GM12892 (cell line): ENCODE measurements around the gene C20orf173.

ENCODE experiments used
- POLR2A ChIP-seq: IDR thresholded peaks from 2 replicates; pipeline ENCODE4 v1.6.1; 2011; ENCODE audit warnings: low read depth, low read length, control low read depth
- TAF1 ChIP-seq: IDR thresholded peaks from 2 replicates; pipeline ENCODE4 v1.6.1; 2011; ENCODE audit warnings: low read depth, mild to moderate bottlenecking, control low read depth, low read length, borderline replicate concordance

DNA sequence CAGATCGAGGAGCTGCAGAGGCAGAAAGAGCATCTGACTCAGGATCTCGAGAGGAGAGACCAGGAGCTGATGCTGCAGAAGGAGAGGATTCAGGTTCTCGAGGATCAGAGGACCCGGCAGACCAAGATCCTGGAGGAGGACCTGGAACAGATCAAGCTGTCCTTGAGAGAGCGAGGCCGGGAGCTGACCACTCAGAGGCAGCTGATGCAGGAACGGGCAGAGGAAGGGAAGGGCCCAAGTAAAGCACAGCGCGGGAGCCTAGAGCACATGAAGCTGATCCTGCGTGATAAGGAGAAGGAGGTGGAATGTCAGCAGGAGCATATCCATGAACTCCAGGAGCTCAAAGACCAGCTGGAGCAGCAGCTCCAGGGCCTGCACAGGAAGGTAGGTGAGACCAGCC is 26.2 kb downstream of the C20orf173 start:
- TF ChIP-seq TAF1: no peak
- TF ChIP-seq POLR2A: no peak
